Measurements from ENCODE around the gene PRR20G.
"Not testable (repeated sequence)": the region's sequence is repeated elsewhere in the genome, so short reads cannot be mapped to it uniquely, and the experiment has no call there.

Gene PRR20G

DNA sequence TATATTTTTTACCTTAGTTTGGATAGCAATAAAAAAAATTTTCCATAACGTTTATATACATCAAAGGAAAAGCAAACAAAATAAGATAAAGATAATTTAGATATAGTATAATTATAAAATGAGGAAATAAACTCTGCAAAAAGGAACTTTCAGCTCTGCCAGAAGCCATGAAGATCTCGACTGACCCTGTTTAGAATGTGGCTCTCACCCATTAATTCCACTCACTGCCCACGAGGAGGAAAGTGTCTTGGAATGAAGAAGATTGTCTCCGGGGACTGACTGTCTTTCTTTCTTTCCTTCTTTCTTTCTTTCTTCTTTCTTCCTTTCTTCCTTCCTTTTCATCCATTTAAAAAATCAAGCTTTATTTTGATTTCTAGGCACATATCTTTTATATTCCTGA, 20.1 kb upstream of the PRR20G start:
- no peak for TF ChIP-seq POLR2A (IDR thresholded peaks at IDR 0.05; ENCODE audit: low read length)
- TF ChIP-seq GATA1 (IDR thresholded peaks at IDR 0.05; ENCODE audit: low read depth, low read length), result no peak
- DNase-seq, result no peak

DNA sequence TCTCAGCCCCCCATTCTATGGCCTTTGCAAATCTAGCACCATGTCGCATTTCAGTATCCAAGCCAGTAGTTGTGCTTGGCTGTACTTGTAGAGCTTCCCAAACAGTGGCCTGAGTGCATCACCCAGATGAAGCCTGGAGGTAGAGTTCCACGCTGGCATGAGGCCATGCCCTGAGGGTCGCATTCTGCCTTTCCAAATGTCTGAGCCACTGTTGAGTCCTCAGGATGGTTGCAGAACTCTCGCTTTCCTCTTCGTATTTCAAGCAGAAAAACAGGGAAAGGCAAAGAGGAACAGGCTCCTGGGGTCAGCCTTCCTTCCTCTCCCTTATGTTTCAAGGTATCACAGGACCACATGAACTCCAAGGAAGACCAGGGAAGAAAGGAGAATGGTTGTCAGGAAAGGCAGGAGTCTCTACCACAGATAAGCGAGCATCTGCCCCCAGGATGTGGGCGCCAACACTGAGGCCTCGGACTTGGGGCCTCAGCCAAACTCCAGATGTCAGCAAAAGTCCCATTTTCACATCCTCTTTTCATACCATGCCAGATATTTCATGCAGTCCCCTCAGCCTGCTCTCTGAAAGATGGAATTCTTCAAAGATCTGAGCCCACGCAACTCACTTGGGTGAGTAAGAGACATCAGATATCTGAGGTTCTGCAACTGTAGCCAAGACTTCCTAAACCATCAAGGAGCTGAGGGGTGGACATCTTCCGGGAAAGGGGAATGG, 19.4 kb upstream of the PRR20G start:
- no peak for DNase-seq
- TF ChIP-seq POLR2A (IDR thresholded peaks at IDR 0.05; ENCODE audit: low read length), result no peak
- no peak for TF ChIP-seq GATA1 (IDR thresholded peaks at IDR 0.05; ENCODE audit: low read depth, low read length)

GRCh38 chr3:127306361-127307111, 18.7 kb upstream of the PRR20G start:
- no peak for DNase-seq
- no peak for TF ChIP-seq GATA1 (IDR thresholded peaks at IDR 0.05; ENCODE audit: low read depth, low read length)
- no peak for TF ChIP-seq POLR2A (IDR thresholded peaks at IDR 0.05; ENCODE audit: low read length)

GRCh38 chr3:127305499-127306060, 17.7 kb upstream of the PRR20G start:
- DNase-seq, result no peak
- TF ChIP-seq GATA1 (IDR thresholded peaks at IDR 0.05; ENCODE audit: low read depth, low read length), result no peak

- DNase-seq, result no peak
- TF ChIP-seq GATA1 (IDR thresholded peaks at IDR 0.05; ENCODE audit: low read depth, low read length) (no peak), POLR2A (IDR thresholded peaks at IDR 0.05; ENCODE audit: low read length) (no peak)
Measured at GRCh38 chr3:127304121-127304744, 16.4 kb upstream of the PRR20G start.

DNA sequence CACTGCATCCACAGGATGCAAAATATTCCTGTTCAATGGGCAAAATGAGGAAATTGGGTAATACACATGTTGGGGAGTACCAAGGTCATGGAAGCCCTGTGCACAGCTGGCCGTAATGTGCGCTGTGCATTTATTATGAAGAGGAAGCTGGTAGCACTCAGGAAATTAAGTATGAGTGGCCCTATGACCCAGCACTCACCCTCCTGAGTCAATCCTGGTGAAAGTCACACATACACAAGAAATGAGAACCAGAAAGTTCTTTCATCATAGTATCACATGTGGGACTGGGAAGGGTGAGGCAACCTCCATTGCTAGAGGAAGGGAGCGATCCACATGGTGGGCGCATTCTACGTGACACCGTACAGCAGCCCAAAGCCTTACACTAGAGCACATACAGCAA, 11.4 kb upstream of the PRR20G start:
- TF ChIP-seq POLR2A (IDR thresholded peaks at IDR 0.05; ENCODE audit: low read length) (no peak), GATA1 (IDR thresholded peaks at IDR 0.05; ENCODE audit: low read depth, low read length) (no peak)
- no peak for DNase-seq

DNA sequence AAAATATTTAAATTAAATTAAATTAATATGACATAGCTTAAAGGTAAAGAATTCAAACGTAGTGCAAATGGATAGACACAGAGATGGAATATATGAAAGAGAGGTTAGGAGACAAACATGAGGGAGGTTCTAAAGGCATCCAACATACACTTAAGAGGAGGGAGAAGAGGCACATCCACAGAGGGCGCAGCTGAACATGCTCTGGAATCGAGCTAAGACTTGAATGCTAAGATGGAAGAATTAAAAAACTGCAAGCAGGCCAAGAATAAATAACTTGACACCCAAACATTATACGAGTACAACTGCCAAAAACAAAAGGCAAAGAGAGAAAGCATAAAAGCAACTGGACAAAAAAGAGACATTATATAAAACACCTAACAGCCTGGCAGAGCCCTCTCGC, 9.1 kb upstream of the PRR20G start:
- TF ChIP-seq GATA1 (IDR thresholded peaks at IDR 0.05; ENCODE audit: low read depth, low read length) (no peak), POLR2A (IDR thresholded peaks at IDR 0.05; ENCODE audit: low read length) (no peak)

DNA sequence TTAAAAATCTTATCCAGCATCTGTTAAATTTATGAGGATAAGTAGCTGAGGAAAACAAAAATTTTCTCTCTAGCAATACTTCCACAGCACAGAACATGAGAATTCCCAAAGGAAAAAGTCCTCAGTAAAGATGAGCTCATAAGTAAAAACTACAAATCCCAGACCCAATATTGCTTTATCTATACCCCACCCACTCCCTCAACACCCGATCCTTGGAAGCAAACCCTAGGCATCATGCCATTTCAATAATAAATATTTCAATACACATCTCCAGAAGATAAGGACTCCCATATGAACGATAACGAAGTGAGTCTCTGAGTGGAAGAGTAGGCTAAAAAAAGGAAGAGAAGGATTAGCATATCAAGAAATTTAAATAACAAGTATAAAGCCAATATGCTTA, 8.3 kb upstream of the PRR20G start:
- DNase-seq, result no peak
- TF ChIP-seq POLR2A (IDR thresholded peaks at IDR 0.05; ENCODE audit: low read length) (no peak), GATA1 (IDR thresholded peaks at IDR 0.05; ENCODE audit: low read depth, low read length) (no peak)

More for the DNA sequence above, 9.1 kb upstream of the PRR20G start:
- no peak for DNase-seq

DNA sequence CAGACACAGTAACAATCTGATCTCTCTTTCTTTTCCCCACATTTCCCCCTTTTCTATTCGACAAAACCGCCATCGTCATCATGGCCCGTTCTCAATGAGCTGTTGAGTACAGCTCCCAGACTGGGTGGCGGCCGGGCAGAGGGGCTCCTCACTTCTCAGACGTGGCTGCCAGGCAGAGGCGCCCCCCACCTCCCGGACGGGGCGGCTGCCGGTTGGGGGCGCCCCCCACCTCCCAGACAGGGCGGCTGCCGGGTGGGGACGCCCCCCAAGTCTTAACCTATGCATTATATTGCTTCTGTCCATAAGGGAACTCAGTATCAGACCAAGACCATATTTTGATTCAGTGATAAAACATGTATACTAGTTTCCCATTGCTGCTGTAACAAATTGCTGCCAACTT, 5.8 kb upstream of the PRR20G start:
- not testable (repeated sequence) for DNase-seq

DNA sequence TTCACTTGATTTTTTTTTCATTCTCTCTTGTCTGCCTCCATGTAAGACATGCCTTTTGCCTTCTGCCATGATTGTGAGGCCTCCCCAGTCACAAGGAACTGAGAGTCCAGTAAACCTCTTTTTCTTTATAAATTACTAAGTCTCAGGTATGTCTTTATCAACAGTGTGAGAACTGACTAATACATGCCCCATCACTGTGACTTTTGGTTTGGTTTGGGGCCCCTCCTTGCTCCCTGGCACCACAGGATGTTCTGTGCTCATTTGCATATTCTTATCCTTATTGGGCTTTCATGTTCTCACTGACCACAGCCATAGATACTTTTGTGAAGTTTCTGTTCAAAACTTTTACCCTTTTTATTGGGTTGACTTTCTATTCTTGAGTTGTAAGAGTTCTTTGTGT, 3.8 kb upstream of the PRR20G start:
- DNase-seq, result no peak
- no peak for TF ChIP-seq POLR2A (IDR thresholded peaks at IDR 0.05; ENCODE audit: low read length)
- TF ChIP-seq GATA1 (IDR thresholded peaks at IDR 0.05; ENCODE audit: low read depth, low read length), result no peak

GRCh38 chr3:127291114-127291513, 3.3 kb upstream of the PRR20G start:
- no peak for DNase-seq
- TF ChIP-seq GATA1 (IDR thresholded peaks at IDR 0.05; ENCODE audit: low read depth, low read length), result no peak
- no peak for TF ChIP-seq POLR2A (IDR thresholded peaks at IDR 0.05; ENCODE audit: low read length)

DNA sequence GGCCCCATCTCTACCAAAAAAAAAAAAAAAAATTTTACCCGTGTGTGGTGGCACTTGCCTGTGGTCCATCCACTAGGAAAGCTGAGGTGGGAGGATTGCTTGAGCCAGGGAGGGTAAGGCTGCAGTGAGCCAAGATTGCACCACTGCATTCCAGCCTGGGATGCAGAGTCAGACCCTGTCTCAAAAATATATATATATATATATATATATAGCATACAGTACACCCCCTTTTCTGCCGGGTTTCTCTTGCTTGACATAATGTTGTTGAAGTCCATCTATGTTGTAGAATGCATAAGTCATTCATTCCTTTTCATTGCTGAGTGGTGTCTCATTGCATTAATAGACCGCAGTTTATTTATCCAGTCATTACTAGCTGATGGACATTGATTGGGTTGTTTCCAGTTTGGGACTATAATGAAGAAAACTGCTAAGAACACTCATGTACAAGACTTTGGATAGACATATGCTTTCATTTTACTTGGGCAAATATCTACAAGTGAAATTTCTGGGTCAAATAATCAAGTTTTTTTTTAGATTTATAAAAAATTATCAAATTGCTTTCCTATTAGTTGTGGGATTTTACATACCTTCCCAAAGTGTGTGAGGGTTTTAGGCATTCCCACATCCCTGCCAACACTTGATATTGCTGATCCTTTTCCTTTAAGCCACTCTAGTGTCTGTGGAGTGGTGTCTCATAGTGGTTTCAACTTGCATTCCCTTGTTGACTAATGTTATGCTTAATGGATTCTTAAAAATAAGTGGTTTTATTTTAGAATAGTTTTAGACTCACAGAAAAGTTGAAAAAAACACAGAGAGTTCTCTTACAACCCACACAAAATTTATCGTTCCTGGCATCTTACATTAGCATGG, 2.1 kb upstream of the PRR20G start:
- no peak for TF ChIP-seq GATA1 (IDR thresholded peaks at IDR 0.05; ENCODE audit: low read depth, low read length)
- no peak for TF ChIP-seq POLR2A (IDR thresholded peaks at IDR 0.05; ENCODE audit: low read length)
- no peak for DNase-seq

DNA sequence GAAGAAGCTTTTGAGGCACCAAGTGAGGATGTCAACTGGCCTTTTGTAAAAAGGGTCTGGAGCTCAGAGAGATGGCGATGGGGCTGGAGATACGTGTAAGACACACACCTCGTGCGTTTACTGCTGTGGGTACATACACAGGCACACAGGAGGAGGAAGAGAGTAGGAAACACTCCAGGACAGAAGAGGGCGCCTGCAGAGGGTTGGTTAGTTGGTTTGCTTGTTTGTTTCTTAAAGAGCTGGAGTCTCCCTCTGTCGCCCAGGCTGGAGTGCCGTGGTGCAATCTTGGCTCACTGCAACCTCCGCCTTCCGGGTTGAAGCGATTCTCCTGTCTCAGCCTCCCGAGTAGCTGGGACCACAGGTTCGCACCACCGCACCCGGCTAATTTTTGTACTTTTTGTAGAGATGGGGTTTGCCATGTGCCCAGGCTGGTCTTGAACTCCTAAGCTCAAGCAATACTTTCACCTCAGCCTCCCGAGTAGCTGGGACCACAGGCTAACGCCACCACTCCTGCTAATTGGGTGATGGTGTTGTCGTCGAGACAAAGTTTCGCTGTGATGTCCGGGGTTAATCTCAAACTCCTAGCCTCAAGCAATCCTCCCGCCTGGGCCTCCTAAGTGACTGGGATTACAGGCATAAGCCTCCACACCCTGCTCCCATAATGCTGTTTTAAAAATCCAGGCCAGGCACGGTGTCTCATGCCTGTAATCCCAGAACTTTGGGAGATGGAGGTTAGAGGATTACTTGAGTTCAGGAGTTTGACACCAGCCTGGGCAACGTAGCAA, 1.3 kb upstream of the PRR20G start:
- no peak for TF ChIP-seq POLR2A (IDR thresholded peaks at IDR 0.05; ENCODE audit: low read length)
- no peak for TF ChIP-seq GATA1 (IDR thresholded peaks at IDR 0.05; ENCODE audit: low read depth, low read length)
- DNase-seq, result peak in 1 of 2 experiments; percentile 14

Data from erythroblast (primary cell).